CD4-positive, alpha-beta T cell treated with Interleukin-21 for 1 hour (primary cell): ENCODE results near the gene PLOD3.

Source experiments
- DNase-seq: peaks from one replicate; pipeline ENCODE4 v3.0.0-alpha.2; 2020

PLOD3 gene

DNA sequence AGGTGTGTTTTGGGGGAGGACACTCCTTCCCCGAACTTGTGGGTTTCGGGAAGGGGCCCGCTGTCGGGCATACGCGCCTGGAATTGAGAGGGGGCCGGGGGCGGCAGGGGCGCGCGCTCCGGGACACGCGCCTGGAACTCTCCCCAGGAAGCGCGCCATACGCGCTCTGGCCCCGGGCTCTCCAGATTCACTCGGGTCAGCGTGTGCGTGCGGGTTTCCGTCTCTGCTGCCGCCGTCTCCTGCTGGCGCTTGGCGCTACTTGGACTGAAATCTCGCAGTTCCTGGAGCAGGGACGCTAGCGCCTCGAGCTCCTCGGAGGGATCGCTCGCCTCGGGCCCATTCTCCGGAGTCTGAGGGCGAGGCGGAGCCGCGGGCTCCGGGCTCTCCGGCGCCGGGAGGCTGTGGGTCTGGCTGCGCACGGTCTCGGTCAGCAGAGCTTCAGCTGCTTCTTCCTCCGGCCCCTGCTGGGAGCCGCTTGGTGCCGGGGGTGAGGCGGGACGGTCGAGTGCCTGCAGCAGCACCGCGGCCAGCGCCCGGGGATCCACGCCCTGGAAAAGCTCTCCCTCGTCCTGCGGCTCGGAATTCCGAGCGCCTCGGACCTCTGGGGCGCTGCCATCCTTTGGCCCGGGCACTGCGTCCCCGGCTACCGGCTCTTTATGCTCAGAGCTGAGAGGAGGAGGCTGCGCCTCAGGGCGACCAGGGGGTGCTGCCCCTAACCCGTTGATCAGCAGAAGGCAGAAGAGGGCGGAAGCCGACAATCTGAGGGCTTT is 53.1 kb downstream of the PLOD3 start:
- no peak for DNase-seq

DNA sequence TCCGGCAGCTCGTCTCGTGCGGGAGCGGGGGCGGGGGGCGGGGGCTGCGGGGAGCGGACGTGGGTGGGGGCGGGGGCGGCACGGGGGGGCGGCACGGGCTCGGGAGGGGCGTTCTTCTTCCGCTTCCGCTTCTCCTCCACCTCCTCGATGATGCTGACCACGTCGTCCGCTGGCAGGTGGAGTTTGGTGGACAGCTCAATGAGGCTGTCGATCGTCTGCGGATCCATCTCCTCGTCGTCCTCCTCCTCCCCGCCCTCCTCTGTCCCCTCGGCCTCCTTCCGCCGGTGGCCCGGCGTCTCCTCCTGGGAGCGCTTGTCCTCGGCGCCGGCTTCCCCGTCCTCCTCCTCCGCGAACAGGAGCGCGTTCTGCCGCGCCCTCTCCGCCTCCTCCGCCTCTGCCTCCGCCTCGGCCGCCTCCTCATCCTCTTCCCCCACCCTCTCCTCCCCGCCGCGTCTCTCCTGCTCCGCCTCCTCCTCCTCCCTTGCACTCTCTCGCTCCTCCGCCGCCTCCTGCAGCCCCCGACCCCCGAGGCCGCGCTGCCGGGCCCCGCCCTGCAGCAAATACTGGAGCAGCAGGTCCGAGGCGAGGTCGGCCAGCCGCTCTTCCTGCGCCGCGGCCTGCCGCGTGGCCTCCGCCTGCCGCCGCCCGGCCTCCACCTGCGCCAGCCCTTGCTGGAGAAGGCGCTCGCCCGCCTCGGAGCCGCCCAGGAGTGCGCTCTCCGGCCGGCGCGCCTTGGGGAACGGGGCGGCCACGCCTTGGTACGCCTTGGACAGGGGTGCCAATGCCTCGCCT is 53.9 kb downstream of the PLOD3 start:
- no peak for DNase-seq

DNA sequence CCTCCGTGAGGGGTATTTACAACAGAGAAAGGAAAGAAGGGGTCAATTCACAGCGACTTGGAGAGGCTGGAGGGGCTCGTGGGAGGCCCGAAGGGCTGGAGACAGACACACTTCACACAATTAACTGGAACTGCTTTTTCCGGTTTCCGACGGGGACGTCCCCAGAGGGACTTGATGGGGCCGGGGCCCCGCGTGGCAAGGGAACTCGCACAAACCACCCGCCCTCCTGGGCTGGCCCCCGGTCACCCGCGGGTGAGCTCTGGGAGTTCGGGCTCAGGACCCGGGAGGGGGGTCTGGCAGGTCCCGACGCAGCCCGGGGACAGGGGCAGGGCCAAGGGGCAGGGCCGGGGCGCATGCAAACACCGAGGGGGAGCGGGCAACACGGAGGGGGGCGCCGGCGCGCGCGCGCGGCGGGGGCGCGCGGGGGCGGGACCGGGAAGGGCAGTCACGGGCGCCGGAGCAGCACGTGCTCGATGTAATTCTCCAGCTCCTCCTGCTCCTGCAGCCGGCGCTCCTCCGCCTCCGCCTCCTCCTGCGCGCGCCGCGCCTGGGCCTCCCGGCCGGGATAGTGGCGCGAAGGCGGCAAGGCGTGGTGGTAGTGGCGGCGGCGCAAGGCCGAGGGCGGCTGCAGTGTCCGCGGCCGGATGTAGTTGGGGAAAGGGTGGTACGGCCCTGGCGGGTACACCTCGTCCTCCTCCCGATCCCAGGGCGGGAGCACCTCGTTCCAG is 54.7 kb downstream of the PLOD3 start:
- DNase-seq, result no peak

DNA sequence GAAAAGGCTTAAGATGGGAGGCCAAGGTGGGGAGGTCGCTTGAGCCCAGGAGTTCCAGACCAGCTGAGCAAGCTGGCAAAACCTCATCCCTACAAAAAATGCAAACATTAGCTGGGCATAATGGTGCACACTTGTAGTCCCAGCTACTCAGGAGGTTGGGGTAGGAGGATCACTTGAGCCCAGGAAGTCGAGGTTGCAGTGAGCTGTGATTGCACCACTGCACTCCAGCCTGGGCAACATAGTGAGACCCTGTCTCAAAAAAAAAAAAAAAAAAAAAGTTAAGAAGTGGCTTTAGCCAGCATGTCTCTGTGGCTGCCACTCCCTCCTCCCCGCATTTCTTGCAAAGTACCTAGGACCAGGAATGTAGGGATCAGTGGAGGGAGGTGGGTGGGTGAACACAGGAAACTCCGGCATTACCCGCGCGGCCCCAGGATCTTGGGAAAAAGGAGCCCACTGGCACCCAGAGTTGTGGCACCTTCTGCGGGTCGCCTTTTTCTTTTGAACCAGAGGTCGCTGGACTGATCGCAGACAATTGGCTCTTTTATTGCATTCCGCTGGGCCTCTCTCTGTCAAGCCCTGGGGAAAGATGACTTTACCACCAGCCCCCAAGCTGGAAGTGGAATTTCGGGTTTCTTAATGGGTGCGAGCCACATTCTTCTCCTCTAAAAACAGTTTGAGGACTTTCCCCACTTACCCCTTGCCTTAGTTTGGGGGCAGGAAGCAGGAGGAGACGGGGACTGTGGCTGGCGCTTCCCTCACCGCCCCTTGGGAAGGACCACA is 55.5 kb downstream of the PLOD3 start:
- DNase-seq, result no peak

DNA sequence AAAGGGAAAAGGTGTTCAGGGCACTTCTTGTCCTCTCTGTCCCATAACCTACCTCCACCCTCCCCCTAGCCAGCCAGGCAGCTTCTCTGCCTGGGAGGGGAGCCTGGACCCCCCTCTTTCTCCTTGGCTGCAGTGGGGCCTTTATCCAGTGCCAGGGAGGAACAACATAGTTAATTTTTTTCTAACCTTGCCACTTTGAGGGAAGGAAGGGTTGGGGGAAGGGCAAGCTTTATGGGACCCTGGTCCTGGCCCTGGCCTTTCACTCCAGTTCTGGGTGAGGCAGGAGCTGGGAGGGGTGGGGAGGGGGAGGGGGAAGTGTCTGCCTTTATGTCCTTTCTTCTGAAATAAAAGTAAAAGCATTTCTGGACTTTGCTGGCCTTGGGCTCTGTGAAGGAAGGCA is 56.5 kb downstream of the PLOD3 start:
- no peak for DNase-seq

DNA sequence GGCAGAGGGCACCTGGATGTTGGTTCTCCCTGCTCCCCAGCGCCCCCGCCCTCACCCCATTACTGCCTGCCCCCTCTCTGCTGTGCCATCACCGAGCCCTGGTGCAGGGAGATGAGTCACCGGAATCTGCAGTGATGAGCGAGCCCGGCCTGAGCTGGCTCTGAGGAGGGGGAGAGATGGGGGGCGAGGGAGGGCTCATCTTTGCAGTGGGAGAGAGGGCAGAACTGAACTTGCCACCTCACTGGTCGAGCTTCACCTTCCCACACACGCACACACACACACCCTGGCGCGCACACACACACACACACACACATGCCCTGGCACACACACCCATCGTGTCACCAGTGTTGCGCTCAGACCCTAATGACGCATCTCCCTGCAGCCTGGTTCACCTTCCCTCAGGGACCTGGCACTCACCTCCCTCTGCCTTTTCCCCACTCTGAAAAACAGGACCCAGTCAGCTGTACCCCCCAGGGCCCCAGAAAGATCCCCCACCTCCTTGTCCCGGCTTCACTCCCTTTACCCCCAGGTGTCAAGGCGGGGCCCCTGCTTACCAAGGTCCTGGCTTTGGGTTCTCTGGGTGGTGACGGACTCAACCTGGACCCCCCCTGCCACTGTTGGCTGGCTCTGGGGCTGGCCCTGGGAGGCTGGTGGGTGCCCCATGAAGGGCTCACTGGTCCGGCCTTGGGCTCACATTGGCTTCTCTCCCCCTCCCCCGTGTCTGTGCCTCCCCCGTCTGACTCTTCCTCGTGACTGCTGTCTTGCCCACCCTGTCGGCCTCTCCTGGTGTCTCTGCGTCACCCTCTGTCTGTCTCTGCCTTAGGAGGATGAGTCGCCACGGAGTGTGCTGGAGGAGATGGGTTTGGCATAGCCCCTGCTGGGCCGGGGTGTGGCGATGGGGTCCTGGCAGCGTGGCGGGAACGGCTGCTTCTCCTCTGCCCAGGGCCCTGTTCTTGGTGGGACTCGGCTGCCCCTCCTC is 57.4 kb downstream of the PLOD3 start:
- DNase-seq, result no peak

DNA sequence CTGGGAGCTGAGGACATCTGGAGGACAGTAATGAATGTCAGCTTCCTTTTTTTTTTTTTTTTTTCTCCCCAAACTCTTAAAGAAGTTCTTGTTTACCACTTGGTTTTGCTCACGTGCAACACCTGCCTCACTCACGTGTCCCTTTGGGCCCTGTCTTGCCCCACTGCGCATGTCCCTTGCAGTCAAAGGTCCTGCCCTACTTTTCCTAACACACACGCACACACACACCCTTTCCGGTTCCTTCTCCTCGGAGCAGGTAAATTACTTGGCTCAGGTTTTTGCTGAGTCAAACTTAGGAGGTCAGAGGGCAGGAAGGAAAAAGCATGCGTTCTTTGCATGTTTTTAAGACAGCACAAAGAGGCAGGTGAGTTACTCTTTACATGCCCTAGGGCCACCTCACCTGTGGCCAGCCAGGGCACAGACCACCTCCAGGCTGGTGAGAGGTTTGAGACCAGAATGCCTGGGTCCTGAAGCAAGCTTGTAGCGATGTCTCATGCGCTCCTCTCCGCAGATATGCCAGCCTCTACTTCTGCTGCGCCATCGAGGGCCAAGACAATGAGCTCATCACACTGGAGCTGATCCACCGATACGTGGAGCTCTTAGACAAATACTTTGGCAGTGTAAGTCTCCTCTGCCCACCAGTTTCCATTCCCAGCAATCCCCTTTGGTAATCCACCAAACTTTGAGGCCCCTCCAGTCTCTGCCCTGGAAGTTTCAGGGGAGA is 60.4 kb downstream of the PLOD3 start:
- no peak for DNase-seq

DNA sequence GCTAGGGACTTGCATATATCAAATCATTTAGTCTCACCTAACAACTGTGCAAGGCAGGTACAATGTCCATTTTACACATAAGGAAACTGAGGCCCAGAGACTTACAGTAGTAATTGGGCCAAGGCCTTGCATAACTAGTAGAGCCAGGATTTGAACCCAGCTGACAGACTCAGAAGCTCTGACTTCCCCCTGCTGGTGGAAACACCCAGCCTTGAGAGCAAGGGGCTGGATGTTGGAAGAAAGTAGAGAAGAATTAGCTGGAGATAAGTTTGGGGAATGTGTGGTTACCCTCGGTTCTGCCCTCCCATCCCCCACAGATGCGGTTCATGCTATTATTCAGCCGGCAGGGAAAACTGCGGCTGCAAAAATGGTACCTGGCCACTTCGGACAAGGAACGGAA is 61.1 kb downstream of the PLOD3 start:
- no peak for DNase-seq
